Lung (tissue), 12 donors: Measurements from ENCODE around the gene OLR1. TPM values are rescaled to one million over a fixed set of nuclear protein-coding genes. Genes with fewer than 3 reads are reported as not detected.
A peak's percentile ranks its signal among the peaks of the same experiment; 100 is the strongest.

ENCODE experiments used
- ATAC-seq: fragments of 200-7000 bp; cut with Tn5 transposase; one replicate; pipeline ENCODE4 v1.9.1; 2020; ENCODE audit warnings: moderate number of reproducible peaks; ENCODE audit not compliant: insufficient read depth, low FRiP score
- DNase-seq, 3 donors: peaks; one replicate each; pipeline ENCODE4 v3.0.0-alpha.2; 2013 to 2017
- H3K27ac ChIP-seq, 2 donors: one replicate each; pipeline ENCODE4 v1.5.1; 2013; ENCODE audit warnings: mild to moderate bottlenecking in 2 of 2, moderate library complexity in 2 of 2, control low read depth in 1 of 2, inconsistent platforms in 1 of 2, low read depth in 1 of 2, low read length in 1 of 2
- H3K27me3 ChIP-seq, 3 donors: one replicate each; pipeline ENCODE4 v1.5.1; 2013; ENCODE audit warnings: low read length in 2 of 3; ENCODE audit not compliant: control insufficient read depth in 3 of 3, insufficient read depth in 3 of 3
- H3K36me3 ChIP-seq, 4 donors: one replicate each; pipeline ENCODE4 v1.5.1; 2013; ENCODE audit warnings: low read length in 4 of 4, mild to moderate bottlenecking in 1 of 4, moderate library complexity in 1 of 4; ENCODE audit not compliant: control insufficient read depth in 4 of 4, insufficient read depth in 4 of 4
- H3K4me1 ChIP-seq, 5 donors: one replicate each; pipeline ENCODE4 v1.5.1; 2013; ENCODE audit warnings: low read length in 5 of 5, mild to moderate bottlenecking in 2 of 5, moderate library complexity in 1 of 5; ENCODE audit not compliant: control insufficient read depth in 5 of 5, insufficient read depth in 5 of 5
- H3K4me3 ChIP-seq: one replicate; pipeline ENCODE4 v1.5.1; 2013; ENCODE audit warnings: mild to moderate bottlenecking, control low read depth, moderate library complexity
- H3K9ac ChIP-seq, 2 donors: one replicate each; pipeline ENCODE4 v1.5.1; 2013; ENCODE audit warnings: low read length in 2 of 2, control low read depth in 1 of 2; ENCODE audit not compliant: insufficient read depth in 1 of 2
- H3K9me3 ChIP-seq, 4 donors: one replicate each; pipeline ENCODE4 v1.5.1; 2013; ENCODE audit warnings: low read length in 3 of 4, mild to moderate bottlenecking in 1 of 4, moderate library complexity in 1 of 4; ENCODE audit not compliant: control insufficient read depth in 4 of 4, insufficient read depth in 3 of 4
- CTCF ChIP-seq: IDR thresholded peaks from 2 replicates; pipeline ENCODE4 v1.5.1; 2012; ENCODE audit warnings: mild to moderate bottlenecking; ENCODE audit errors: control extremely low read depth, extremely low read depth
- WGBS, 2 donors: extraction: QIAGEN DNeasy Blood & Tissue Kit; methylation state at CpG; one replicate each; pipeline ENCODE4 v1.1.7; 2013; 5-methylcytosine and 5-hydroxymethylcytosine counted together
- polyA plus RNA-seq, 2 donors: library from polyadenylated mRNA; stranded (reverse); fragments of 200-250 nt; gene quantifications; one replicate each; pipeline ENCODE4 v1.2.1, GENCODE V29; 2013
- total RNA-seq, 2 donors: library from RNA; depleted of rRNA in 1 of 2; stranded (reverse); fragments of >200 nt in 1 of 2; gene quantifications; one replicate each; pipeline ENCODE4 v1.2.1, GENCODE V29; 2014 to 2021
- donor health status: control.
- donor health status: control.
- donor health status: Bipolar disorder and iron deficiency.
- donor health status: healthy.
- donor health status: DM: yes; HTN: yes; CAD: no.

The OLR1 gene
- total and polyA plus RNA-seq, 4 donors, result 11.3 to 52.1 (median 21.6) TPM

- Histone ChIP-seq H3K4me1 (peaks cover 0 to 16% (median 9%) of the 10 kb centered on the region in 5 donors), H3K4me3 (peak overlapping the region; percentile 88), H3K36me3 (peaks cover 0 to 7% (median 1%) of the 10 kb centered on the region in 4 donors), H3K9me3 (no peaks in the 10 kb centered on the region), H3K27ac (peak overlapping the region; percentile 99 to 100), H3K9ac (peak overlapping the region; percentile 80 to 93), H3K27me3 (no peaks in the 10 kb centered on the region)
- peak; percentile 52 for ATAC-seq
- DNase-seq, result peak; percentile 74 to 83 (median 79)
- no peak for TF ChIP-seq CTCF
- WGBS, 2 donors, result 0 to 1% methylated on average over 46 to 47 of the region's 47 CpGs
Measured at GRCh38 chr12:10213168-10214135, 41.5 kb upstream of the OLR1 start.

GRCh38 chr12:10212739-10213131 lies 40.8 kb upstream of the OLR1 start, which contains the start of gene GABARAPL1:
Gene GABARAPL1, plus strand, starts transcription at chr12:10212877. Its CDS starts 253 bp downstream, at chr12:10213130.
- Histone ChIP-seq H3K9ac (peak within 1 kb of the TSS; percentile 80 to 93), H3K4me3 (peak within 1 kb of the TSS; percentile 88), H3K27ac (peak within 1 kb of the TSS; percentile 99 to 100), H3K27me3 (no peaks in the 10 kb centered on the region), H3K36me3 (peaks cover 0 to 4% (median 0%) of the 10 kb centered on the region in 4 donors), H3K4me1 (peaks cover 0 to 16% (median 9%) of the 10 kb centered on the region in 5 donors), H3K9me3 (no peaks in the 10 kb centered on the region)
- ATAC-seq, result peak; percentile 74
- no peak for TF ChIP-seq CTCF
- WGBS, 2 donors, result 0% methylated on average over 35 of the region's 35 CpGs
- DNase-seq, result peak in 2 of 3 donors; percentile 91

GRCh38 chr12:10211940-10212738 lies 40.2 kb upstream of the OLR1 start:
- H3K9ac ChIP-seq, result peak overlapping the region; percentile 80 to 93
- WGBS, 2 donors, result 32 to 38% methylated on average over 40 of the region's 40 CpGs
- no peaks in the 10 kb centered on the region for H3K9me3 ChIP-seq
- H3K27ac ChIP-seq, result peak overlapping the region; percentile 99 to 100
- no peaks in the 10 kb centered on the region for H3K27me3 ChIP-seq
- TF ChIP-seq CTCF, result no peak
- peak; percentile 93 for ATAC-seq
- no peak overlapping the region for H3K4me3 ChIP-seq
- peak; percentile 98 for DNase-seq
- H3K4me1 ChIP-seq, result peaks cover 0 to 16% (median 8%) of the 10 kb centered on the region in 5 donors
- no peaks in the 10 kb centered on the region for H3K36me3 ChIP-seq
